ENCODE measurements around the gene PCDHGB5. TPM values are rescaled to one million over a fixed set of nuclear protein-coding genes. Genes with fewer than 3 reads are reported as not detected.
A peak's percentile ranks its signal among the peaks of the same experiment; 100 is the strongest.
"Not testable (repeated sequence)": the region's sequence is repeated elsewhere in the genome, so short reads cannot be mapped to it uniquely, and the experiment has no call there.

PCDHGB5 gene
- total and polyA plus RNA-seq, 2 donors (not counting 3 experiments of a cell fraction or from before 2014, with no cell fraction given): 10.1 to 14.4 TPM

DNA sequence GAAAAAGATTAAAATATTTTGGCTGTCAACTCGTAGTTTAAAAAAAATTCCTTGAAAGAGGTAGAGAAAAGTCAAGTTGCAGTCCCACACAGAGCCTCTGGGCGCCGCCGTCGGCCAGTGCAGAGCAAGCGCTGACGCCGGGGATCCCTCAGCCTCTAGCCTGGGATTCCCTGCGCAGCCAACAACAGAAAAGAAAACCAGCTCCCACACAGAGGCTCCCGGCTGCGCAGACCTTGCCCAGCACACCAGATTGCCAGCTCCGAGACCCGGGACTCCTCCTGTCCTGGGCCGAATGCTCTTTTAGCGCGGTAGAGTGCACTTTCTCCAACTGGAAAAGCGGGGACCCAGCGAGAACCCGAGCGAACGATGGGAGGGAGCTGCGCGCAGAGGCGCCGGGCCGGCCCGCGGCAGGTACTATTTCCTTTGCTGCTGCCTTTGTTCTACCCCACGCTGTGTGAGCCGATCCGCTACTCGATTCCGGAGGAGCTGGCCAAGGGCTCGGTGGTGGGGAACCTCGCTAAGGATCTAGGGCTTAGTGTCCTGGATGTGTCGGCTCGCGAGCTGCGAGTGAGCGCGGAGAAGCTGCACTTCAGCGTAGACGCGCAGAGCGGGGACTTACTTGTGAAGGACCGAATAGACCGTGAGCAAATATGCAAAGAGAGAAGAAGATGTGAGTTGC is 19.9 kb downstream of the PCDHGB5 start, which contains the start of gene PCDHGB7:
PCDHGB7 (plus strand) TSS at position 184 of the 679 bp plus-strand sequence; CDS start at position 367, 183 bp downstream.
- H3K9ac ChIP-seq (replicated peaks; ENCODE audit: extremely low read depth, insufficient read depth, low read length); dilution Hi-C loops (cut with MboI; ENCODE audit: extremely low pct_ligation_motif_present, low sequenced_read_pairs); H3K9me1 ChIP-seq (replicated peaks; ENCODE audit: control insufficient read depth, extremely low read depth, insufficient read depth, low read length); H3K27ac ChIP-seq (ENCODE audit: insufficient read depth, low read depth, low read length); H3K9me3 ChIP-seq (replicated peaks; ENCODE audit: control insufficient read depth, insufficient read depth, low read length); H4K20me1 ChIP-seq (replicated peaks; ENCODE audit: control insufficient read depth, extremely low read depth, insufficient read depth, low read length); H3K79me2 ChIP-seq (ENCODE audit: control insufficient read depth, insufficient read depth, low read length); H3K36me3 ChIP-seq (ENCODE audit: control insufficient read depth in 2 of 2, extremely low read depth in 1 of 2, insufficient read depth in 2 of 2, low read length in 2 of 2): not testable (repeated sequence)
- Histone ChIP-seq H3K4me2 (ENCODE audit: insufficient read depth, low read length) (peak within 1 kb of the TSS; percentile 71), H3K4me1 (ENCODE audit: control insufficient read depth, extremely low read depth, insufficient read depth, low read length) (peaks cover 19% of the 10 kb centered on the region), H2AFZ (ENCODE audit: low read depth, low read length) (peak within 1 kb of the TSS; percentile 64), H3K27me3 (ENCODE audit: control insufficient read depth in 2 of 2, insufficient read depth in 2 of 2, low read length in 2 of 2) (peaks cover 50 to 85% of the 10 kb centered on the region in 2 experiments), H3K4me3 (replicated peaks in 1 of 3; ENCODE audit: insufficient read depth in 1 of 3, low read depth in 1 of 3, low read length in 3 of 3) (peak within 1 kb of the TSS; percentile 35 to 52 (median 42))
- CTCF ChIA-PET: interaction anchor here (0.6 to 11.3 kb wide), 35 partner anchors 9 to 204 kb away, joined by 3 to 335 read pairs (median 4); partner anchors contain the start of genes PCDHB13, PCDHB14, PCDHGA12 and PCDHGA3
- intact Hi-C loops (cut with micrococcal nuclease): loop anchor here (1.0 kb wide), 3 partner anchors 107 to 202 kb away; no protein-coding TSS in a partner anchor
- DNase-seq (ENCODE audit: low read depth, low spot score) (peak; percentile 83), FAIRE-seq (peak; percentile 87)
- POLR2A ChIA-PET: interaction anchor here (0.6 to 1.2 kb wide), 2 partner anchors 140 to 146 kb away, joined by 3 to 4 read pairs; no protein-coding TSS in a partner anchor
- BruUV-seq (replicated peaks): TSS peak; percentile 12
- TF ChIP-seq, protein P1, sequence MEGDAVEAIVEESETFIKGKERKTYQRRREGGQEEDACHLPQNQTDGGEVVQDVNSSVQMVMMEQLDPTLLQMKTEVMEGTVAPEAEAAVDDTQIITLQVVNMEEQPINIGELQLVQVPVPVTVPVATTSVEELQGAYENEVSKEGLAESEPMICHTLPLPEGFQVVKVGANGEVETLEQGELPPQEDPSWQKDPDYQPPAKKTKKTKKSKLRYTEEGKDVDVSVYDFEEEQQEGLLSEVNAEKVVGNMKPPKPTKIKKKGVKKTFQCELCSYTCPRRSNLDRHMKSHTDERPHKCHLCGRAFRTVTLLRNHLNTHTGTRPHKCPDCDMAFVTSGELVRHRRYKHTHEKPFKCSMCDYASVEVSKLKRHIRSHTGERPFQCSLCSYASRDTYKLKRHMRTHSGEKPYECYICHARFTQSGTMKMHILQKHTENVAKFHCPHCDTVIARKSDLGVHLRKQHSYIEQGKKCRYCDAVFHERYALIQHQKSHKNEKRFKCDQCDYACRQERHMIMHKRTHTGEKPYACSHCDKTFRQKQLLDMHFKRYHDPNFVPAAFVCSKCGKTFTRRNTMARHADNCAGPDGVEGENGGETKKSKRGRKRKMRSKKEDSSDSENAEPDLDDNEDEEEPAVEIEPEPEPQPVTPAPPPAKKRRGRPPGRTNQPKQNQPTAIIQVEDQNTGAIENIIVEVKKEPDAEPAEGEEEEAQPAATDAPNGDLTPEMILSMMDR (IDR thresholded peaks at IDR 0.05; ENCODE audit: extremely low read depth in 1 of 2, insufficient read depth in 1 of 2, low read depth in 1 of 2, low read length in 2 of 2): peak; percentile 77 to 80
